GM23248 (cell line): Measurements from ENCODE around the gene TUBA4A.

ENCODE experiments used
- EZH2 ChIP-seq: fragments of 200-600 bp; sonication (generic); IDR thresholded peaks from 2 replicates; pipeline ENCODE4 v1.6.1; 2018; ENCODE audit warnings: antibody characterized with exemption, mild to moderate bottlenecking; ENCODE audit not compliant: insufficient read depth, poor library complexity, severe bottlenecking
- EZH2phosphoT487 ChIP-seq: fragments of 200-600 bp; sonication (generic); IDR thresholded peaks from 2 replicates; pipeline ENCODE4 v1.6.1; 2018; ENCODE audit warnings: antibody characterized with exemption, moderate library complexity, mild to moderate bottlenecking, low read depth; ENCODE audit not compliant: insufficient read depth

DNA sequence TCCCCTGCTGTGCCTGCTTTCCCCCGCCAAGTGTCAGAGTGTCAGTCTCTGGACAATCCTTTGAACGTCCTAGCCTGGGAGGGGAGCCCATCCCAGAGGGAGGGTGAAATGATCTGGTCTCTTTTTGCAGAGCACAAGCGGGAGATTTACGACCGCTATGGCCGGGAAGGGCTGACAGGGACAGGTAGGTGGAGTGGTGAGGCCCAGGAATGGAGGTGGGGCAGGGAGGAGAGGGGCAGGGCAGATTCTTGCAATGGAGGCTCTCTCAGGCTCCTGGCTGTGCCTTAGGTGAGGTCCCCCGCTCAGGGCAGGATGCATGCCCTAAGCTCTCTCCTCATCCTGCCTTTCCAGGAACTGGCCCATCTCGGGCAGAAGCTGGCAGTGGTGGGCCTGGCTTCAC is 27.9 kb upstream of the TUBA4A start:
- TF ChIP-seq EZH2, result no peak
- TF ChIP-seq EZH2phosphoT487, result no peak
